Fibroblast of skin of left biceps (primary cell): ENCODE data around the gene MS4A6E.
"Not testable (repeated sequence)": the region's sequence is repeated elsewhere in the genome, so short reads cannot be mapped to it uniquely, and the experiment has no call there.

Experiments used
- DNase-seq, 2 experiments: peaks; one replicate each; pipeline ENCODE4 v3.0.0-alpha.2; 2013; ENCODE audit warnings: low read depth in 2 of 2

MS4A6E gene

DNA sequence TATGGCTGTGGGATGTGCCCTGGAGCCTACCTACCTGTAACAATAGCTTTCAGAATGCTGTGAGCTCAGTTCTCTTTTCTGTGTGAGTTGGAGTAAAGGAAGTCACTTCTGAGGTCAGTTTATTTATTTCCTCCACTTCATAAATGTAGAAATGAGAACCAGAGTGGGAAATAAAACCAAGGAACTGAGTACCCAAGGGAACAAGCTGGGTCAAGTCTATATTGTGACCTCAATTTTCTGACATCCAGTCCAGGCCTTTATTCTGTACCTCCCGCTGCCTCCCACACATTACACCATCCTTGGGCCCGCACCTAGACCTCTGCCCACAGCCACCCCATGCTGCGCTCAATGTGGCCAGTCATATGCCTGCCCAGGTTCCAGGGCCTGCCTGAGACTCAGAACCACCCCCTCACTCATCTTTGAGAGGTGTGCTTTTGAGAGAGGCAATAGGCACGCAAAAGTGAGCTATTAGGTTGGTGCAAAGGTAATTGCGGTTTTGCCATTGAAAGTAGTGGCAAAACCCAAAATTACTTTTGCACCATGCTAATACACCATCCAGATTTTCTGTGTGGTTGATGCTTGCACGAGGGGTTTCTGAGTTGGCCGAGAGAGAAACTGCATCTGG is 9.8 kb downstream of the MS4A6E start:
- DNase-seq = no peak

- DNase-seq = no peak
Observed at GRCh38 chr11:60338053-60338452, 11.0 kb downstream of the MS4A6E start.

- no peak for DNase-seq
Observed at GRCh38 chr11:60339356-60339755, 12.3 kb downstream of the MS4A6E start.

DNA sequence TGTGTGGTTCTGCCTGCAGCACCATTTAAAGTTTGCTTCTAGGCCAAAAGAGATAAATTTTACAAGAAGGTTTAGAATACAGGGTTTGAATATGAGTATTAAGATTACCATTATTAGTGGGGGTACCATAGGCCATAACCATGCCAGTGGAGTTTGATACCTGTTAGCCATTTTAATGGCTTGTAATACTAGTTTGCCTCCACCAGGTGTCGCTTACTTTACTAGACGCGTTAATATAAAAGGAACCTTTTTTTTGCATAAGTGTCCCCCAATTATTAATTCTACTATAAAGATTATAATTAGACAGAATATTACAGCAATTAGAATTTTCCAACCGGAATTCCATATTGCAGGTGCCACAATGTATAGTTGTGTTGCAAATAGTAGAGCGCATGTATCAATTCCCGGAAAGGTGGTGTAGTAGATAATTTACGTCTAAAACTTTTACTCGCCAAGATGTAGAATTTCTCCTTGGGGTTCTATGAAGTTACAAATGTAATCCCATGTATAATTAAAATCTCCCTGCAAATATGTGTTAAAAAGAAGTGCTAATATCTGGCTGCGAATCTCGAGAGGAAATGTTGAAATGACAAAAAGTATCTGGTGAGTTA is 16.1 kb downstream of the MS4A6E start:
- no peak for DNase-seq

DNA sequence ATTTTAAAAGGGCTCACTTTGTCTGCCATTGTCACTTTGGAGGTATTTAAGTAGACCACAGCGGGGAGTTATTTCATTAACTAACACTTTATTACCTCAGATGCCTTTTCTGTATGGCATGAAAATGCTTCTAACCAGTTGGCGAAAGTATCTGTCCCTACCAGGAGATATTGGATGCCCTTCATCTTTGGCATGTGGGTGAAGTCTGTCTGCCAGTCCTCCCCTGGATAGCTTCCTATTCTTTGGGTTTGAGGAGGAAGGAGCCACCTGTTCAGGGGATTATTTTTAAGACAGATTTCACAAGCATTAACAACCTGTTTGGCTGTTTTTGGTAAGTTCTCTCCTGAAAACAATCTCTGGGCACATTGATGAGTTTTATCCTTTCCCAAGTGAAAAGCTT is 17.1 kb downstream of the MS4A6E start:
- DNase-seq = no peak

DNA sequence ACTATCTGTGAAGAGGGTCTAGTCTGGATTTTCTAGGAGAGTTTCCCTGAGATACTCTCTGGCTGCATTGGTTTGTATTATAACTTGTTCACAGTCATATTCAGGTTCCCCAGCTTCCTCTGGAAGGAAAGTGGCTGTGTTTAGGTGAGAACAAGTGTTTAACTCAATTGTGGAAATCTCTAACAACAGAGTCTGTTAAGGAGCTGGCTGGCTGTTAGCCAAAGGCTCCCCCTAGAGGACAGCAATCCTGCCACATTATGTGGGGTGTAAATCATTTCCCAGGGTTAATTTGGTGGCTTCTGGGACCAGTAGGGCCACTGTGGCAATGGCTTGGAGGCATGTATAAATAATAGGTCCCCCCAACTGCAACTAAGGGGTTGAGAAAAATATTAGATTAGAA is 18.4 kb downstream of the MS4A6E start:
- DNase-seq = no peak

DNA sequence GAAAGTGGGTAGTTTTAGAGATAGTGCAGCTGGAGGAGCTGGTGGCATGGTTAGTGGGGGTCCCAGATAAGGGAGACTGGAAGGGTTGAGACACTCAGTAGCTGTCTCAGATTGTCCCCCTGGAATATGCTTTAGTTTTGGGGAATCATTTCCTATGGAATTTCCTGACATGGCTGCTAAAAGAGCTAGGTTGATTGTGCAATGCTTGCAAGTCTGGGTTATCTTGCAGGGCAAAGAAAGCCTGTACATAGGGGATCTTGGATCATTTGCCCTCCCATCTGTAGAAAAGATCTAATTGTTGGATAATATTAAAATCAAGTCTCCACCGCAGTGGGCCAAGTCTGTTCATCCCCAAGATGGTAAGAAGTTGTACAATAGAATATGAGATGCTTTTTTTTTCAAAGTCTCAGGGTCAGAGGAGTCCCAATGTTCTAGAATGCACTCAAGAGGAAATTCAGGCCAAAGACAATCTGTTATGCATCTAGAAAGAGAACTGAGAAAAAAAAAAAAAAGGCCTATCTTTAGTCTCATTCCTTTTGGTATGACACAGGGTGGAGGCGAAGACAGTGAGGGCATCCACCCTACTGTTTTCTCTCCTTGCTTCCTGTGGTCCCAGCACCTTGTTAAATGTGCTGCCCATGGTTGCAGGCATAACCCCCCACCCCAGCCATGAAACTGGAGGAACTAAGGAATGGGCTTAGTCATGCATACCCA is 20.2 kb downstream of the MS4A6E start:
- DNase-seq = no peak

- DNase-seq = no peak
Observed at GRCh38 chr11:60348116-60348515, 21.1 kb downstream of the MS4A6E start.

- DNase-seq = no peak
Observed at GRCh38 chr11:60349990-60350389, 22.9 kb downstream of the MS4A6E start.

GRCh38 chr11:60357771-60358170 is 30.7 kb downstream of the MS4A6E start:
- DNase-seq = no peak

DNA sequence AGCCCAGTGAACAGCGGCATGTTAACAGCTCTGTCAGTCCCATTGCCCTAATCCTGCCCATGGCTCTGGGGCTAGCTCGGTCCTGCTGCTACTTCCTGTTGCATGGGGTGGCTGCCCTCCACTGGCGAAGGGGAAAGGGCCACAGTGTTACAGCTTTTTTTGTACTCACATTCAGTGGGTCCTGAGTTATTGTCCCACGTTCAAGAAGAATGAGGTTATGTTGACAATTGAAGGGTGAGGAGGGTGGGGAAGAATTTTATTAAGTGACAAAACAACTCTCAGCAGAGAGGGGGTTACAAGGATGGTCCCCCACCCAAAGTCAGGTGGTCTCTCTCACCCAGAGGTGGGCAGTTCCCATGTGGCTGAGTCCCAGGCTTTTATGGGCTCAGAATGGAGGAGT is 33.6 kb downstream of the MS4A6E start:
- DNase-seq = no peak

- DNase-seq = no peak
Observed at GRCh38 chr11:60362241-60362640, 35.2 kb downstream of the MS4A6E start.

- no peak for DNase-seq
Observed at GRCh38 chr11:60363542-60364470, 36.8 kb downstream of the MS4A6E start.

- DNase-seq = not testable (repeated sequence)
Observed at GRCh38 chr11:60366262-60366904, 39.3 kb downstream of the MS4A6E start.

DNA sequence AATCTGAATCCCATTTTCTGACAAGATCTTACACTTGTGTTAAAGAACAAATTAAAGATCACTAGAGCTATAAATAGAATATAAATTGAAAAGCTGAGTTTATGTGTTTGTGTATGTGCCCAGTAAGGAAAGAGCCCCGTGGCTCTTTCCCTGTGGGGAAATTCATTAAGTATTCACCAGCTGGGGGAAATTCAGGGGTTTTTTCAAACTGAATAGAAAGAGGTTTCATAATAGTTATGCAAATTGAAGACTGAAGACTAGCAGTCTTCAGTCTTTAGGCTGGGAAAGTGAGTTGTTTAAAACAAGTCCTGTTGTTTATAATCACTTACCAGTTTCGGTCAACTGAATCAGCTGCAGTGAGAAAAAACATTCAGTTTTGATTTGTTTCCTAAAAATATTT is 40.0 kb downstream of the MS4A6E start:
- no peak for DNase-seq

DNA sequence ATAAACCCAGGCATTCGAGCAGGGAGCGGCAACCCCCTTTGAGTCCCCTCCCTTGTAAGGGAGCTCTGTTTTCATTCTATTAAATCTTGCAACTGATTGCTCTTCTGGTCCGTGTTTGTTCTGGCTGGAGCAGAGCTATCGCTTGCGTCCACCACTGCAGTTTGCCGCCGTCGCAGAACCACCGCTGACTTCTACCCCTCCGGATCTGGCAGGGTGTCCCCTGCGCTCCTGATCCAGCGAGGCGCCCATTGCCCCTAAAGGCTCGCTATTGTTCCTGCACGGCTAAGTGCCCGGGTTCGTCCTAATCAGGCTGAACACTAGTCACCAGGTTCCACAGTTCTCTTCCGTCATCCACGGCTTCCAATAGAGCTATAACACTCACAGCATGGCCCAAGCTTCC is 40.8 kb downstream of the MS4A6E start:
- DNase-seq = no peak

DNA sequence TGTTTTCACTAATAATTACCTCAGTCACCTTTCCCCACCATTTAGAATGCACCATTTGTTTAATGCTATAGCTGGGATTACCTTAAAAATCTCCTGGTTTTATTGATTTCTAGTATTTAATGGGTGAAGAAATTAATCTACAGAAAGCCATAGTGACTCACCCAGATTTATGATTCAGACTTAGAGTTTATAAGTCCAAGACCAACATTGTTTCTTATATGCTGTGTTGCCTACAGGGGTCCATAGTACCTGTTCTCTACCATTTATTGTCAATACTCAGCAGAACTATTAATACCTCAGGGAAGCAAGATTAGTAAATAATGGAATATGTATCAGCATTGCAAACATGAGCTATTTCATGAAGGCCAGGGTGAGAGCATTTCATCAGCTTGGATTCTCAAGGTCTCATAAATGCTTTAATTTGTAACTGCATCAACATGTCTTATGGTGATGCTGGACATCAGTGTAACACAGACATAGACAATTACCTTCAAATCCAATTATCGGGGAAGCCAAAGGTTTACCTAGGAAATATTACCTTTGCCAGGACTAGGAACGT is 43.3 kb downstream of the MS4A6E start:
- DNase-seq = no peak

DNA sequence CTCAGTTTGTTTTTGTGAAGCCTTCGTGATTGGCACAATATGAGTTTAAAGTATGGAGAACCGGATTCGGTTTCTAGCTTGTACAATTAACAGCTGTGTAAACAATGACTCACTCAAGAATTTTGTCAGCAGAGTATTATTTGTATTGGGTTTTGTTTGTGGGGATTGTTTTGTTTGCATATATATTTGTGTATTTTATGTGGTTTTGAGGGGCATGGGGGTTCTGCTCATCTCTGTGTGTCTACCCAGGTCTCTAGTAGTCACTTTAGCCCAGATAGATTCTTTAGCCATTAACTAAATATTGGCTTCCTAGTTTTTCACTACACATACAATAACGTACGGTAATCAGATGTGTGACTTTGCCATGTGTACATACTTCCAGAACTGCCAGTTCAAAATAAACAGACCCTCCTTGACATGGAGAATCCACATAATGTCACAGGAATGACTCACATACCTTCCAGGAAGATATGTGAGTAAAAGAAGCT is 43.8 kb downstream of the MS4A6E start:
- DNase-seq = no peak

DNA sequence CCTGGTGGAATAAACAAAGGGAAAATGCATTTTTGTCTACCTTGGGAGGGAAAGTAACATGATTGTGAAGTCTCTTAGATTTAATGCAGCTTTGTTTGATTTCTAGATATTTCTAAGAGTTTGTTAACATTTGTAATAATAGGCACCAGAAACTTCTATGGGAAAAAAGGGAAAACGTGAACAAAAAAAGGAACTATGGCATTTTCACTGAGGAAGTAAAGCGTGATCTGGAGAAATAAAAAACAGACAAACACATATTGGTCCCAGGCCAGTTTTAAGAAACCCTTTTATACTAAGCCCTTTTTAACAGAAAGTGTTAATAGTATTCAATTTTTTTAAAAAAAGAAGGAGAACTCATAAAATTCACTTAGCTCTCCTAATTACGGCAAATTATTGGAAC is 44.3 kb downstream of the MS4A6E start:
- no peak for DNase-seq

DNA sequence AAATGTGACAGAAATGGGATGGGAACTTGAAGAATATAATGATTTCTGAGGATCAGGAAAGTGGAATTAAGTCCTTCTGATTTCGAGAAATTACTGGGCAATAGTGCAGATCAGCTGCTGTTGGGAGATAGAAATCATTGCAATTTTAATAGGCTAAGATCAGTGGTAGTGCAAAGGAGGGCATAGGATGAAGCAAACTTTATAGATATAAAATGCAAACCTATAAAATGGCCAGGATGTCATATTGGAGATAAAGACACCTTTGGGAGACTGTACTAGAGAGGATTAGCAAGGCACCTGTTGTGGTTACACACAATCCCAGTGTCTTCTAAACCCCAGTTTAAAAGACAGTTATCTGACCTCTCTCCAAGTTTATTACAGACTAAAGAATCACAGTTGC is 44.8 kb downstream of the MS4A6E start:
- no peak for DNase-seq

DNA sequence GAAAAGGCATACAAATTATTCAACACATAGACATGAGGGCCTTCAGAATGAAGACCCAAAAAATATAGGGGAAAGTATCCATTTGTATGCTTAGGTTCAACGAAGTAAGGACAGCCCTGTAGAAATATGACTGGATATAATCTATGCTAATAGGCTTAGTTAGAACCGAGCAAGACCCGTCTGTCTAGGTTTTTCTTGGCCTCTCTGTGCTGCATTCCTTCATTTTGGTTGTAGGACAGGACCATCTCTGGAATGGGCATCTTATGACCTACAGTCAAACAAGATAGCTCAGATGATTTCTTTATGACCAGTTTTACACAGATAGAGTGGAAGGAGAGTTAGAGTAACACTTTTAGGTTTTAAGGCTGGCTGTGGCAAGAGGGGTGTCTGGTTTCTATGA is 45.7 kb downstream of the MS4A6E start:
- DNase-seq = no peak
